Activated gamma-delta T cell (primary cell): ENCODE measurements around the gene MALRD1.
"Not testable (repeated sequence)": the region's sequence is repeated elsewhere in the genome, so short reads cannot be mapped to it uniquely, and the experiment has no call there.

Experiments
- DNase-seq: peaks from one replicate; lab custom pipeline; 2025; lab: John Stamatoyannopoulos, UW

MALRD1 gene

DNA sequence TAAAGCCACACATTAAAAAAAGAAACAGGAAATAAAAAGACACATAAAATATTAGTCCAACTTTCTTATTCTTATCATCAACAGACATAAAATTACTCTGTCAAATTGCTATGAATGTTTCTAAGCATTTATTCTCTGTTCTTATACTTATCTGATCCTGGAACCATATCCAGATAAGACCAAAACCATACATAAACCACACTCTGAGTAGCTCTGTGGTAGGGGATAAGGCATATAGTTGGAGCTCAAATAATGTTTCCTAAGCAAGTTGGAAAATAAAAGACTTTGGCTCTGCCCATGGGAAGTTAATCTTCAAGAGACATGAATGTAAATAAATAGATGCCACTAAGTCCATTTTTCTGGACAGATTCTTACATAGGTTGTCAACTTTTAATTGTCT lies 664.6 kb downstream of the MALRD1 start:
- DNase-seq: no peak

DNA sequence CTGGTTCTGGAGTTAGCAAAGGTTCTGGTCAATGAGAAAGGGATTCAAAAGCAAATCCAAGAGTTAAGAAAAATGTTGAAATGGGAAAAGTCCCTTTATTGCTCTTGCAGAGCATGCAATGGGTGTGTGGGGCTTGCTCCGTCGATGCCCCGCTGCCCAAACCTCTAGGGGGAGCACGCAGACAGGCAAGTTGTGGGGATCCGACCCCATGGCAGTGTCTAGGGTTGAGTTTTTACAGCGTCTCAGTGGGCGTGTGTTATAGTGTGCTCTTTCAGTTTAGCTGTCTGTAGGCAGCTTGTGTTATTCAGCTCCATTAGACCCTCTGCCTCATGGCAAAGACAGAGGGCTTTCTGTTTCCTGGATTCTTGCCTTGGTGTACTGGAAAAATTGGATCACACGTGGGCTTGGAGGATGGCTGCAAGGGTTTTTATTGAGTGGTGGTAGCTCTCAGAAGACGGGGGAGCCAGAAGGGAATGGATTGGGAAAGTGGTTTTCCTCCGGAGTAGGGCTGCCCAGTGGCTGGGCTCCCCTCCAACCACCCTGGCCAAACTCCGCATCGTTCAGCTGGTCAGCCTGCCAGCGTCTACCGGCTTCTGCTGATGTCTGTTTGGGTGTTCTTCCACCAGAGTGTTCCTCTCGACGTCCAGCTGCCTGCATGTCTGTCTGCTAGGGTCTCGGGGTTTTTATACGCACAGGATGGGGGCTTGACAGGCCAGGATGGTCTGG lies 665.4 kb downstream of the MALRD1 start:
- no peak for DNase-seq

DNA sequence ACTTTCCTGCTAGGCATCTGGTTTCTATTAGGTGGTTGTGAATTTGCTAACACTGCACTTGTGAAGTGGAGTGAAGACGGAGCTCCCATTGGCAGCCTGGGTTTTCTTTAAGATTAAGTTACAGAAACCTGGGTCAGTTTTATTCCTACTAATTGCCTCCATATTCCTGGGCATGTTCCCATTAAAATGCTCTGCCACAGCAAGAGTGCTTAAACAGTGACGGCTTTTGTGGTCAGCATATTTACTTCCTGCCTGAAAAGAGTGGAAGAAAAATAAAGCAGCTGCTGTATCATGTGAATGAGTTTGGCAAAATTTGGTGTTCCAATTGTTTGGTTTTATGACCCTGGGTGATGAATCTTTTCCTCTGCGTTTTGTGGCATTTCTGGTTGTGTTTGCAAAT lies 670.7 kb downstream of the MALRD1 start:
- no peak for DNase-seq

DNA sequence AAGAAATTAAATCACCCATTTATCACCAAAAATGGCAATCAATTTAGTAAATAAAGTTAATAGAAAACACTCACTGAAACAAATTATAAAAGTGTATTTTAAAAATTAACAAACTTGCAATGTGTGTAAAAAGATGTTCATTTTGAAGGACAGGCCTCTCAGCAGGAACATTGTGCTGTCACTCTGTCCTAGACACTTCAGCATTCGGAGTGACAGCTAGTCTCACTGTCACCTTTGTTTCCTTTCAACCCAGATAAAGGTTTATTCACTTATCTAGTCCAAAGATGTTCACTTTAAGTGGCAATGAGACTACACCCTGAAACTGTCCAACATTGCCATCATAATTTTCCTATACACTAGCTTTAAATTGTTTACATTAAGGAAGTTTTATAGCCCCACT lies 675.7 kb downstream of the MALRD1 start:
- no peak for DNase-seq

- DNase-seq: no peak
Measured at GRCh38 chr10:19728376-19728775, 679.8 kb downstream of the MALRD1 start.

GRCh38 chr10:19728964-19729363 lies 680.4 kb downstream of the MALRD1 start:
- DNase-seq: no peak

DNA sequence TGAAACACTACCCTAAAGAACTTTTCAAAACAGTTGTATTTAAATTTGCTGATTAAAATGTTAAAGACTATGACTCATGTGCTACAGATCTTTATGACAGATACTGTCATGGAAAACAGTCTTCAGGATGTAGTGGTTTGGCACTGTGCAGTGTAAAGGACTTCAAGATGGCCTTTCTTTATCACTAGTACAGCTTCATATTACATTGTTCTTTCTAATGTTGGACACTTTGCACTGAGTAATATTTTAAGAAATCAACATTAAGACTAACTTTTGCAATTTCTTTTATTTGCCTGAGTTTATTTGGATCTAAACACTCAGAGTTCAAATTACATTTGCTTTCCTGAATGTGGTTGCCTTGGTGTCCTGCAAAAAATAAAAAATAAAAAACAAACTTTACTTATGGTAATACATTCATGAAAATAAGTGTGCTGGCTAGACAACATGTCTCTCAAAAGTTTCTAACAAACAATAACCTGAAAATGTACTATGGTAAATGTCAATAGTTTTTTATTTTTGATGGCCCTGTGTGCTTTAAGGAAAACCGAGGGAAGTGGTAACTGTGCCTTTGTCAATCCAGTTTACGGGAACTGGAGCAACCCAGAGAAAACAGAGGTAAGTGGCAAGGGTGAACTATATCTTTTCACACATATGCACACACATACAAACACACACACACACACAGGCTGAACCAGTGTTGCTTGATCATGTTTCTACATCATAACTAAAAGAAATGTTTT lies 681.7 kb downstream of the MALRD1 start:
- DNase-seq: no peak

DNA sequence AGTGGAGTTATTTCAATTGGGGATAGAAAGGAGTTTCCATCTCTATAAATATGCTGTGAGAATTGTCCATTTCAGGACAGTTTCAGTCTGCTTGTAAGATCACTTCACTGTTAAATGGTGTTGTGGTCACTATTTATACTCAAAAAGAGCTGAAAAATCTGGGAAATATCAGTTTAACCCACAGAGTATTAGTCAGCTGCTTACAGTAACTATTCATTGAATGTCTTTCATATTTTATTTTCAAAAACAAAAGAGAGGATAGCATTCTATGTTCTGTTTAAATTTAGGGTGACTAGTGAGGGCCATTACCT lies 682.3 kb downstream of the MALRD1 start:
- no peak for DNase-seq

GRCh38 chr10:19731560-19731959 lies 683.0 kb downstream of the MALRD1 start:
- DNase-seq: no peak

GRCh38 chr10:19738440-19738839 lies 689.8 kb downstream of the MALRD1 start:
- DNase-seq: no peak

DNA sequence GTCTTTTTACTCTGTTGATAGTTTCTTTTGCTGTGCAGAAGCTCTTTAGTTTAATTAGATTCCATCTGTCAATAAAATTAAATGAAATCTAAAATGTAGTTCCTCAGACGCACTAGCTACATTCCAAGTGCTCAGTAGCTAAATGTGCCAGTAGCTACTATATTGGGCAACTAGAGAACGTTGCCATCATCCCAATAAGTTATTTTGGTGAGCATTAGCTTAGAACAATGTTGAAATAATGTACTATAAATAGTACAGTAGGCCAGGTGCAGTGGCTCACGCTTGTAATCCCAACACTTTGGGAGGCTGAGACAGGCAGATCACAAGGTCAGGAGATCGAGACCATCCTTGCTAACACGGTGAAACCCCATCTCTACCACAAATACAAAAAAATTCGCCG lies 690.6 kb downstream of the MALRD1 start:
- not testable (repeated sequence) for DNase-seq

- DNase-seq: not testable (repeated sequence)
Measured at GRCh38 chr10:19742144-19742543, 693.5 kb downstream of the MALRD1 start.

- DNase-seq: no peak
Measured at GRCh38 chr10:19745672-19746071, 697.1 kb downstream of the MALRD1 start.

DNA sequence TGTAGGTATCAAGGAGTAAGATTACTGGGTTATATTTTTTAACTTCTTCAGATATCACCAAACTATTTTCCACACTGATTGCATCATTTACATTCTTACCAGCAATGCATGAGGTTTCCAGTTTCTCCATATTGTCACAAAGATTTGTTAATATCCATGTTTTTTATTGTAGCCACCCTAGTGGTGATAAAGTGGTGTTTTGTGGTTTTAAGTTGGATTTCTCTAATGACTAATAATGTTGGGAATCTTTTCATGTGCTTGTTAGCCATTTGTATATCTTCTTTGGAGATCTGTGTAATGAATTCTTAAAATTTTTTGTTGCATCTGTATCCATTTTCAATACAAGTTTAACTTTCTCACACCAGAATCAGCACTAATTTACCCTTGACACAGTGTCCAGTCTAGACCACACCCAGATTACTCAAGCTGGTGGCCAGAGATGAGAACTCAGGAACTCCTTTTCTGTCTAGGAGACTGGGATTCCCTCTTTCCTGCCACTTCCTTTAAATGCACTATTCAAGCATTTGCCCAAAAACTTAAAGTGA lies 700.7 kb downstream of the MALRD1 start:
- DNase-seq: no peak

DNA sequence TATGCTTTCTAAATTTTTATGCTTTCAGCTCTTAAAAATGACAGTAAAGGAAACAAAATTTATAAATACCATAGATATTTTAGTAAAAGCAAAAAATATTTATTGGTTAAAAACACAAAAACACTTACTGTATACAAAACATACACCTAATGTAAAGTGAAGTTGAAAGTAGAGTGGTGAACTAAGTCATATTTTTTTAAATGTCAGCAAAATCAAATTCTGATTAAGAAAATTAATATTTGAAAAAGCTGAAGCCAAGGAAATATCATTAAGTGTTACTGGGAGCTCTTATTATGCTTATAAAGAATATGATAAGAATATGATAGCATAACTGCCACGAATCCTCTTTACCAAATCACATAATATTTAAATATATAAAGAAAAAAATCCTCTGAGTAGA lies 702.4 kb downstream of the MALRD1 start:
- DNase-seq: no peak

GRCh38 chr10:19756919-19757318 lies 708.3 kb downstream of the MALRD1 start:
- no peak for DNase-seq

DNA sequence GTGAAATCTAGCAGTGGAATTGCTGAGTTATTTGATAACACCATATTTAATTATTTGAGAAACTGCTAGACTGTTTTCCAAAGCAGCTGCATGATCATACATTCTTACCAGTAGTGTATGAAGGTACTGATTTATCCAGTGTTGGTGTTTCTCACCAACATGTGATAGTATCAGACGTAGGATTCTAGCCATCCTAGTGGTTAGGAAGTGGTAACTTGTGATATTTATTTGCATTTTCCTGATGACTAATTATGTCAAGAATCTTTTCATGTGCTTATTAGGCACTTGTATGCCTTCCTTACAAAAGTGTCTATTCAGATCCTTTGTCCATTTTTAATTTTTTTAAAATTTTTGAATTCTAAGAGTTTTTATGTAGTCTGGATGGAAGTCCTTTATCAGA lies 713.4 kb downstream of the MALRD1 start:
- DNase-seq: no peak

DNA sequence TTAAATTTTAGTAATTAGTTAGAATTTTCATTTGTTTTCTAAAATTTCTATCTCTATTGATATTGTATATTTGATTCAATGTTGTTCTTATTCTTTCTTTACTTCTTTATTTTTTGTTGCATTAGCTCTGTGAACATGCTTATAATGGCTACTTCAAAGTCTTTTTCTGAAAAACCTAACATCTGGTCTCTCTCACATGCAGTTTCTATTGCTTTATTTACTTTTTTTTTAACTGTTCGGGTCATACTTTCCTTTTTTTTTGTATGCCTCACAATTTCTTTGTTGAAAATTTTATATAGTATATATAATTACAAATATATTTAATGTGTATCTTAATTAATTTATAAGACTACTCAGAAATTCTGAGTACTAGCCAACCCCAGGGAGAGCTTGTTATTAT lies 715.5 kb downstream of the MALRD1 start:
- DNase-seq: no peak

DNA sequence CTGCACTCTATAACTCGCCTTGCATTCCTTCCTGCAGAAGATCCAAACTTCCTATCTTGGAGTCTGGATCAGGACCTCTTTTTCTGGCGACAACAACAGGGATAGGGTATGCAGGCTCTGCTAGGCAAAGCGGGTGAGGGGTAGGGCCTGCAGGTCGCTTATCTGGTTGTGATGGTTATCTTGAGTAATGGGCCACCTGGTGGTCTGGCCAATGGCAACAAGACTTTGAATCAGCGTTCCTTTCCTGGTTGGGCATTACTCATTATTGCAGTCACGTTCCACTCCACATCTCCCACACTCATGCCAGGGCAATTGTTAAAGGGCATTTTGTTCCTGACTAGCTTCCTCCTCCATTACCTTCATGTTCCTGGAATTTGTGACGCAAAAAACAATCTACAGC lies 719.3 kb downstream of the MALRD1 start:
- DNase-seq: no peak

GRCh38 chr10:19769826-19770225 lies 721.2 kb downstream of the MALRD1 start:
- DNase-seq: not testable (repeated sequence)

- DNase-seq: no peak
Measured at GRCh38 chr10:19772972-19773371, 724.4 kb downstream of the MALRD1 start.

DNA sequence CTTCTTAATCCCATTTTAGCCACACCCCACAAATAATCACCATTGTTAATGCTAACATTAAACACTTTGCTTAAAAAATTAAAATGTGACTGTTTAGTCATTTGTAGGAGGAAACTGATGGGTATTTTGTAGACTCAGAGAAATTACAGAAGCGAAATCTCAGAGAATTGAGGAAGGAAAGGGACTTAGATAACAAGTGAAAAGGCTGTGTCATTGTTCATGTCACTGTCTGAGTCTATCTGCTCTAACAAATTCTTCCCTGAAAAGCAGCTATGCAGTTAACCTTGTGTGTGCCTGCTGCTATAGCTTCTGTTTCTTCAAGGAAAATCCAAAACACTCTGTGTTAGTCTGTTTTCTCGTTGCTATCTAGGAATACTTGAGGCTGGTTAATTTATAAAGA lies 726.7 kb downstream of the MALRD1 start:
- DNase-seq: no peak

GRCh38 chr10:19777806-19778205 lies 729.2 kb downstream of the MALRD1 start:
- DNase-seq: no peak

GRCh38 chr10:19778996-19779395 lies 730.4 kb downstream of the MALRD1 start:
- no peak for DNase-seq
